ENCODE results near the gene LRRC8A. TPM values are rescaled to one million over a fixed set of nuclear protein-coding genes. Genes with fewer than 3 reads are reported as not detected.
A peak's percentile ranks its signal among the peaks of the same experiment; 100 is the strongest.

LRRC8A gene
- total and polyA plus RNA-seq, 2 of the 13 experiments (the other 11 are each of a cell fraction or from before 2014, with no cell fraction given): 16.1 to 40.6 TPM

GRCh38 chr9:128947277-128947526 is 65.3 kb downstream of the LRRC8A start (continued):
- TF ChIP-seq PHF20 (CRISPR knock-in tag; IDR thresholded peaks at IDR 0.05) (no peak), AFF4 (CRISPR knock-in tag; IDR thresholded peaks at IDR 0.05) (no peak), ZNF580 (CRISPR knock-in tag; IDR thresholded peaks at IDR 0.05; ENCODE audit: borderline replicate concordance, low read depth) (no peak; the same call in 1 of the 2 replicates), PAF1 (CRISPR knock-in tag; IDR thresholded peaks at IDR 0.05) (no peak), EP300 (IDR thresholded peaks at IDR 0.05; ENCODE audit: low read depth in 2 of 2, low read length in 2 of 2) (no peak), EP300 (CRISPR knock-in tag; IDR thresholded peaks at IDR 0.05; ENCODE audit: borderline replicate concordance) (no peak), ZNF615 (CRISPR knock-in tag; IDR thresholded peaks at IDR 0.05; ENCODE audit: borderline replicate concordance) (no peak), KDM6A (CRISPR knock-in tag; IDR thresholded peaks at IDR 0.05; ENCODE audit: low read depth) (0 out of 2 replicates have a peak, but pooled peaks have one; percentile 14), RFXANK (CRISPR knock-in tag; IDR thresholded peaks at IDR 0.05) (no peak), KAT8 (CRISPR knock-in tag; IDR thresholded peaks at IDR 0.05) (no peak), ZC3H13 (CRISPR knock-in tag; IDR thresholded peaks at IDR 0.05) (no peak), NBN (conservative IDR thresholded peaks at IDR 0.05) (no peak), ZNF563 (CRISPR knock-in tag; IDR thresholded peaks at IDR 0.05) (no peak), ZBTB25 (CRISPR knock-in tag; IDR thresholded peaks at IDR 0.05) (no peak), ZFP62 (CRISPR knock-in tag; IDR thresholded peaks at IDR 0.05) (no peak), CHD2 (IDR thresholded peaks at IDR 0.05; ENCODE audit: low read depth, low read length) (no peak), ZNF333 (CRISPR knock-in tag; IDR thresholded peaks at IDR 0.05; ENCODE audit: borderline replicate concordance) (peak; percentile 70; the same call in 1 of the 2 replicates), FOXO1 (CRISPR knock-in tag; IDR thresholded peaks at IDR 0.05) (no peak), ZNF30 (CRISPR knock-in tag; IDR thresholded peaks at IDR 0.05) (0 out of 2 replicates have a peak, but pooled peaks have one; percentile 73), GFI1 (CRISPR knock-in tag; IDR thresholded peaks at IDR 0.05; ENCODE audit: borderline replicate concordance) (no peak), ZNF678 (CRISPR knock-in tag; IDR thresholded peaks at IDR 0.05) (no peak), KMT2B (CRISPR knock-in tag; IDR thresholded peaks at IDR 0.05) (no peak), ZMAT3 (CRISPR knock-in tag; conservative IDR thresholded peaks at IDR 0.05) (no peak), TCF12 (IDR thresholded peaks at IDR 0.05) (no peak), TCF12 (CRISPR knock-in tag; IDR thresholded peaks at IDR 0.05) (peak; percentile 34; the same call in 1 of the 2 replicates), GTF3A (CRISPR knock-in tag; conservative IDR thresholded peaks at IDR 0.05) (no peak), RBFOX2 (IDR thresholded peaks at IDR 0.05; ENCODE audit: low read depth, low read length) (no peak), RARG (CRISPR knock-in tag; IDR thresholded peaks at IDR 0.05; ENCODE audit: low read depth) (no peak), ZFP36 (IDR thresholded peaks at IDR 0.05; ENCODE audit: borderline replicate concordance, low read depth, low read length, partially characterized antibody) (no peak), ZMAT5 (CRISPR knock-in tag; IDR thresholded peaks at IDR 0.05; ENCODE audit: borderline replicate concordance, low read depth) (no peak), ZNF709 (CRISPR knock-in tag; IDR thresholded peaks at IDR 0.05) (no peak)
